BE2C (cell line): ENCODE measurements around the gene DHX57.

Source experiments
- DNase-seq: peaks from one replicate; pipeline ENCODE4 v3.0.0-alpha.2; 2020
- H3K27me3 ChIP-seq: fragments of 250-450 bp; sonication (Bioruptor Pico); 2 replicates; pipeline ENCODE4 v1.5.1; 2020; ENCODE audit warnings: mild to moderate bottlenecking
- H3K36me3 ChIP-seq: fragments of 250-450 bp; sonication (Bioruptor Pico); 2 replicates; pipeline ENCODE4 v1.5.1; 2020; ENCODE audit warnings: mild to moderate bottlenecking
- H3K4me1 ChIP-seq: fragments of 250-450 bp; sonication (Bioruptor Pico); 2 replicates; pipeline ENCODE4 v1.5.1; 2020
- H3K4me3 ChIP-seq: 2 replicates; pipeline ENCODE4 v1.5.1; 2011; ENCODE audit warnings: low read depth, low read length
- H3K9me3 ChIP-seq: fragments of 250-450 bp; sonication (Bioruptor Pico); 2 replicates; pipeline ENCODE4 v1.5.1; 2020
- TF ChIP-seq, protein P1 (sequence below): IDR thresholded peaks from 2 replicates; pipeline ENCODE4 v1.5.1; 2012; ENCODE audit warnings: mild to moderate bottlenecking, low read depth, low read length

DHX57 gene

DNA sequence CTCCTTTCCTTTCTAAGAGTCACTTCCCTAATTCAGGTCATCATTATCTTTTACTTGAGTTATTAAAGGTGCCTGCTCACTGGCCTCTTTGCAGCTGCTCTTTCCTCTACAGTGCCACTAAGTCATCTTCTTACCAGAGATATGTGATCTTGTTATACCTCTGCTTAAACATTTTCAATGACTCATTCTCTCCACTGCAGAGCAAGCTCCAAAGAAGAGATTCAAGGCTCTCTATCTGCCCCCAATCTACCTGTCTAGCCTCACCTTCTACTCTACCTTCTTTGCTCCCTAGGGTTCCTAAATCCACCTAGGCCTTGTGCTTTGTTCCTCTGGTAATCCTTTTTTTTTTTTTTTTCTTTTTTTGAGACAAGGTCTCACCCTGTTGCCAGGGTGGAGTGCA is 17.1 kb upstream of the DHX57 start:
- DNase-seq: no peak
- TF ChIP-seq, protein P1, sequence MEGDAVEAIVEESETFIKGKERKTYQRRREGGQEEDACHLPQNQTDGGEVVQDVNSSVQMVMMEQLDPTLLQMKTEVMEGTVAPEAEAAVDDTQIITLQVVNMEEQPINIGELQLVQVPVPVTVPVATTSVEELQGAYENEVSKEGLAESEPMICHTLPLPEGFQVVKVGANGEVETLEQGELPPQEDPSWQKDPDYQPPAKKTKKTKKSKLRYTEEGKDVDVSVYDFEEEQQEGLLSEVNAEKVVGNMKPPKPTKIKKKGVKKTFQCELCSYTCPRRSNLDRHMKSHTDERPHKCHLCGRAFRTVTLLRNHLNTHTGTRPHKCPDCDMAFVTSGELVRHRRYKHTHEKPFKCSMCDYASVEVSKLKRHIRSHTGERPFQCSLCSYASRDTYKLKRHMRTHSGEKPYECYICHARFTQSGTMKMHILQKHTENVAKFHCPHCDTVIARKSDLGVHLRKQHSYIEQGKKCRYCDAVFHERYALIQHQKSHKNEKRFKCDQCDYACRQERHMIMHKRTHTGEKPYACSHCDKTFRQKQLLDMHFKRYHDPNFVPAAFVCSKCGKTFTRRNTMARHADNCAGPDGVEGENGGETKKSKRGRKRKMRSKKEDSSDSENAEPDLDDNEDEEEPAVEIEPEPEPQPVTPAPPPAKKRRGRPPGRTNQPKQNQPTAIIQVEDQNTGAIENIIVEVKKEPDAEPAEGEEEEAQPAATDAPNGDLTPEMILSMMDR: no peak

GRCh38 chr2:38889575-38889974 is 13.8 kb upstream of the DHX57 start, which contains the start of gene ARHGEF33:
TSS of gene ARHGEF33 (plus strand) at chr2:38889875. CDS start at chr2:38919448, 29,573 bp downstream.
- TF ChIP-seq, protein P1: no peak
- H3K4me1 ChIP-seq: no peaks in the 10 kb centered on the region
- no peak within 1 kb of the TSS for H3K4me3 ChIP-seq
- H3K36me3 ChIP-seq: no peaks in the 10 kb centered on the region
- no peak for DNase-seq
- no peaks in the 10 kb centered on the region; the same call in 1 of the 2 replicates for H3K9me3 ChIP-seq
- no peaks in the 10 kb centered on the region for H3K27me3 ChIP-seq

More for the DNA sequence above, 17.1 kb upstream of the DHX57 start:
- Histone ChIP-seq H3K9me3 (no peaks in the 10 kb centered on the region; the same call in 1 of the 2 replicates), H3K4me3 (no peak overlapping the region), H3K27me3 (no peaks in the 10 kb centered on the region), H3K36me3 (no peaks in the 10 kb centered on the region), H3K4me1 (no peaks in the 10 kb centered on the region)

DNA sequence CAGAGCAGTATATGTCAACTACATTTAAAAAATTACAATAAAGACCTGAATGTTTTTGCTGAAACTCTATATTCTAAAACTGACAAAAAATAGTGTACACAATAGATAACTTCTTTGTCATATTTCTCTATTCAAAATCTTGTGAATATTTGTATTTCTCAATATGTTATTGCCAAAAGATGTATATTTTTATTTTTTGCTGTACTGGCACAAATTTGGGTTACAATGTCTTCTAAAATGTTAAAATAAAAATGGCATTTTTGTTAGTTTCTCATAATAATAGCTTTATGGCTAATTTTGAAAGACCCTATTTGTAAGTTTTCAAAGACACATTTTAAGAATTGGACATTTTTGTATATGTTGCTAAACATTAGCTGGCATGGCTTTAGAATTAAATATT is 13.3 kb upstream of the DHX57 start:
- no peaks in the 10 kb centered on the region for H3K4me1 ChIP-seq
- no peaks in the 10 kb centered on the region for H3K27me3 ChIP-seq
- TF ChIP-seq, protein P1: no peak
- H3K4me3 ChIP-seq: no peak overlapping the region
- H3K9me3 ChIP-seq: no peaks in the 10 kb centered on the region; the same call in 1 of the 2 replicates
- H3K36me3 ChIP-seq: no peaks in the 10 kb centered on the region
- DNase-seq: no peak

DNA sequence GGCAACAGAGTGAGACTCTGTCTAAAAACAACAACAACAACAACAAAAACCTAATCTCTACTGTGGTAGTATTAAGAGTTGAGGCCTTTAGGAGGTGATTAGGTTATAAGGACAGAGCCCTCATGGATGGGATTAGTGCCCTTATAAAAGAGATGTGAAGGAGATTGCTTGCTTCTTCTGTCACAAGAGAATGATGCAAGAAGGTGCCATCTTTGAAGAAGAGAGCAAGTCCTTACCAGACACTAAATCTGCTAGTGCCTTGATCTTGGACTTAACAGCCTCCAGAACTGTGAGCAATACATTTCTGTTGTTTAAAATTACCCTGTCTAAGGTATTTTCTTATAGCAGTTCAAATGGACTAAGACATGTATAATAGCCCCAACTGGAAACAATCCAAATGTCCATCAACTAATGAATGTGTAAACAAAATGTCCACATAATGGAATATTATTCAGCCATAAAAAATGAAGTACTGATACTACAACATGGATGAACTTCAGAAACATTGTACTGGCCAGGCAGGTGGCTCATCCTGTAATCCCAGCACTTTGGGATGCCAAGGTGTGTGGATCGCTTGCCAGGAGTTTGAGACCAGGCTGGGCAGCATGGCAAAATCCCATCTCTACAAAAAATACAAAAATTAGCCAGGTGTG is 12.3 kb upstream of the DHX57 start:
- Histone ChIP-seq H3K9me3 (no peaks in the 10 kb centered on the region; the same call in 1 of the 2 replicates), H3K36me3 (no peaks in the 10 kb centered on the region), H3K27me3 (no peaks in the 10 kb centered on the region), H3K4me3 (no peak overlapping the region), H3K4me1 (no peaks in the 10 kb centered on the region)
- TF ChIP-seq, protein P1: no peak
- no peak for DNase-seq

DNA sequence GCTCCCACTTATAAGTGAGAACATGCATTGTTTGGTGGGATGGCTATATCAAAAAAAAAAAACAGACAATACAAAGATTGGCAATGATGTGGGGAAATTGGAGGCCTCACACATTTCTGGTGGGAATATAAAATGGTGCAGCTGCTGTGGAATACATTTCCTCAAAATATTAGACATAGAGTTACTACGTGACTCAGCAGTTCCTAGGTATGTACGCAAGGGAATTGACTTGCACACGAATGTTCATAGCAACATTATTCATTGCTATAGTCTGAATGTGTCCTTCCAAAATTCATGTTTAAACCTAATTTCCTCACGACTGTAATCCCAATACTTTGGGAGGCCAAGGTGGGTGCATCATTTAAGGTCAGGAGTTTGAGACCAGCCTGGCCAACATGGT is 11.6 kb upstream of the DHX57 start:
- no peak for DNase-seq
- Histone ChIP-seq H3K4me1 (no peaks in the 10 kb centered on the region), H3K27me3 (no peaks in the 10 kb centered on the region), H3K36me3 (no peaks in the 10 kb centered on the region), H3K4me3 (no peak overlapping the region), H3K9me3 (no peaks in the 10 kb centered on the region; the same call in 1 of the 2 replicates)
- TF ChIP-seq, protein P1: no peak

- DNase-seq: no peak
- H3K4me1 ChIP-seq: no peaks in the 10 kb centered on the region
- H3K9me3 ChIP-seq: no peaks in the 10 kb centered on the region; the same call in 1 of the 2 replicates
- TF ChIP-seq, protein P1: no peak
- H3K4me3 ChIP-seq: no peak overlapping the region
- H3K27me3 ChIP-seq: no peaks in the 10 kb centered on the region
- no peaks in the 10 kb centered on the region for H3K36me3 ChIP-seq
Measured at GRCh38 chr2:38886063-38886462, 10.3 kb upstream of the DHX57 start.
